K562 (cell line): Measurements from ENCODE around the gene DTNB.

ENCODE experiments used
- FOXA3 ChIP-seq, 2 experiments: fragments of 450-650 bp in 1 of 2; sonication (generic) in 1 of 2; formaldehyde crosslinking; IDR thresholded peaks in 1 of 2; conservative IDR thresholded peaks in 1 of 2; 2 replicates each; pipeline versions ENCODE4 v1.4.0 to v1.8.0; 2020 to 2022; ENCODE audit warnings: mild to moderate bottlenecking in 2 of 2, missing genetic modification reagents in 1 of 2
- MEF2A ChIP-seq: IDR thresholded peaks from 2 replicates; pipeline ENCODE4 v1.6.1; 2011; ENCODE audit warnings: low read depth, mild to moderate bottlenecking, low read length, moderate library complexity; ENCODE audit not compliant: control insufficient read depth
- TF ChIP-seq, protein P1 (sequence below), 3 experiments: IDR thresholded peaks in 2 of 3; conservative IDR thresholded peaks in 1 of 3; 2 replicates each; pipeline ENCODE4 v1.5.1; 2011 to 2012; ENCODE audit warnings: low read length in 3 of 3, mild to moderate bottlenecking in 3 of 3, control low read depth in 2 of 3, improper control_type of control experiment in 1 of 3, inconsistent platforms in 1 of 3, low read depth in 1 of 3, mixed read lengths in 1 of 3, moderate library complexity in 1 of 3; ENCODE audit not compliant: insufficient read depth in 2 of 3

- no peak for TF ChIP-seq MEF2A
- TF ChIP-seq, protein P1, sequence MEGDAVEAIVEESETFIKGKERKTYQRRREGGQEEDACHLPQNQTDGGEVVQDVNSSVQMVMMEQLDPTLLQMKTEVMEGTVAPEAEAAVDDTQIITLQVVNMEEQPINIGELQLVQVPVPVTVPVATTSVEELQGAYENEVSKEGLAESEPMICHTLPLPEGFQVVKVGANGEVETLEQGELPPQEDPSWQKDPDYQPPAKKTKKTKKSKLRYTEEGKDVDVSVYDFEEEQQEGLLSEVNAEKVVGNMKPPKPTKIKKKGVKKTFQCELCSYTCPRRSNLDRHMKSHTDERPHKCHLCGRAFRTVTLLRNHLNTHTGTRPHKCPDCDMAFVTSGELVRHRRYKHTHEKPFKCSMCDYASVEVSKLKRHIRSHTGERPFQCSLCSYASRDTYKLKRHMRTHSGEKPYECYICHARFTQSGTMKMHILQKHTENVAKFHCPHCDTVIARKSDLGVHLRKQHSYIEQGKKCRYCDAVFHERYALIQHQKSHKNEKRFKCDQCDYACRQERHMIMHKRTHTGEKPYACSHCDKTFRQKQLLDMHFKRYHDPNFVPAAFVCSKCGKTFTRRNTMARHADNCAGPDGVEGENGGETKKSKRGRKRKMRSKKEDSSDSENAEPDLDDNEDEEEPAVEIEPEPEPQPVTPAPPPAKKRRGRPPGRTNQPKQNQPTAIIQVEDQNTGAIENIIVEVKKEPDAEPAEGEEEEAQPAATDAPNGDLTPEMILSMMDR (IDR thresholded peaks at IDR 0.05 in 2 of 3, conservative IDR thresholded peaks at IDR 0.05 in 1 of 3; ENCODE audit: insufficient read depth in 2 of 3, low read depth in 1 of 3, low read length in 3 of 3), result no peak
- no peak for TF ChIP-seq FOXA3 (CRISPR knock-in tag; conservative IDR thresholded peaks at IDR 0.05 in 1 of 2, IDR thresholded peaks at IDR 0.05 in 1 of 2)
These were observed 314.5 kb downstream of the DTNB start for GRCh38 chr2:25358836-25359235.
